ENCODE data around the gene TTLL11. TPM values are rescaled to one million over a fixed set of nuclear protein-coding genes. Genes with fewer than 3 reads are reported as not detected.
"Not testable (repeated sequence)": the region's sequence is repeated elsewhere in the genome, so short reads cannot be mapped to it uniquely, and the experiment has no call there.

TTLL11 gene
- total RNA-seq, 2 experiments from 2014 or later, result 2.6 to 3.3 TPM

- Mint-ChIP-seq H3K27ac (no peak overlapping the region), H3K27me3 (ENCODE audit: low read depth) (peaks cover 2% of the 10 kb centered on the region), H3K36me3 (ENCODE audit: low read depth) (no peaks in the 10 kb centered on the region), H3K4me1 (ENCODE audit: low read depth) (no peaks in the 10 kb centered on the region), H3K9me3 (ENCODE audit: insufficient read depth) (peaks cover 7% of the 10 kb centered on the region), H3K4me3 (no peak overlapping the region)
- POLR2A ChIA-PET, result no interaction called here
- CTCF ChIA-PET, result interaction anchor here (1.2 to 1.6 kb wide), 3 partner anchors 8 to 284 kb away, joined by 3 to 5 read pairs (median 4); no protein-coding TSS in a partner anchor
- ATAC-seq, result no peak
- no peak for DNase-seq
Observed at GRCh38 chr9:121984726-121985402, 108.2 kb downstream of the TTLL11 start.

- H3K9me3 Mint-ChIP-seq (ENCODE audit: insufficient read depth), result peaks cover 7% of the 10 kb centered on the region
- no peak overlapping the region for H3K4me3 Mint-ChIP-seq
- POLR2A ChIA-PET, result no interaction called here
- CTCF ChIA-PET, result interaction anchor here (1.2 to 1.6 kb wide), 3 partner anchors 10 to 283 kb away, joined by 3 to 5 read pairs (median 4); no protein-coding TSS in a partner anchor
- no peaks in the 10 kb centered on the region for H3K36me3 Mint-ChIP-seq (ENCODE audit: low read depth)
- no peak overlapping the region for H3K27ac Mint-ChIP-seq
- ATAC-seq (no peak), DNase-seq (no peak)
- no peaks in the 10 kb centered on the region for H3K4me1 Mint-ChIP-seq (ENCODE audit: low read depth)
- H3K27me3 Mint-ChIP-seq (ENCODE audit: low read depth), result peaks cover 2% of the 10 kb centered on the region
Observed at GRCh38 chr9:121983736-121984135, 109.4 kb downstream of the TTLL11 start.

- Mint-ChIP-seq H3K27ac (no peak overlapping the region), H3K27me3 (ENCODE audit: low read depth) (peaks cover 2% of the 10 kb centered on the region), H3K4me3 (no peak overlapping the region), H3K4me1 (ENCODE audit: low read depth) (no peaks in the 10 kb centered on the region), H3K36me3 (ENCODE audit: low read depth) (no peaks in the 10 kb centered on the region), H3K9me3 (ENCODE audit: insufficient read depth) (peaks cover 7% of the 10 kb centered on the region)
- ATAC-seq (no peak), DNase-seq (no peak)
- POLR2A ChIA-PET, result interaction anchor here (0.7 kb wide), 1 partner anchor 13 kb away, joined by 3 read pairs; no protein-coding TSS in a partner anchor
- CTCF ChIA-PET, result interaction anchor here (0.6 to 0.9 kb wide), 3 partner anchors 431 to 483 kb away, joined by 3 read pairs; no protein-coding TSS in a partner anchor
Observed at GRCh38 chr9:121981118-121981883, 111.8 kb downstream of the TTLL11 start.

GRCh38 chr9:121980665-121981064 is 112.4 kb downstream of the TTLL11 start:
- H3K9me3 Mint-ChIP-seq (ENCODE audit: insufficient read depth); H3K27me3 Mint-ChIP-seq (ENCODE audit: low read depth); H3K27ac Mint-ChIP-seq; H3K36me3 Mint-ChIP-seq (ENCODE audit: low read depth); H3K4me3 Mint-ChIP-seq; DNase-seq; ATAC-seq; H3K4me1 Mint-ChIP-seq (ENCODE audit: low read depth): not testable (repeated sequence)
- ChIA-PET POLR2A (interaction anchor here (0.7 kb wide), 1 partner anchor 13 kb away, joined by 3 read pairs; no protein-coding TSS in a partner anchor), CTCF (interaction anchor here (0.6 to 0.9 kb wide), 3 partner anchors 430 to 484 kb away, joined by 3 read pairs; no protein-coding TSS in a partner anchor)

- Mint-ChIP-seq H3K27me3 (ENCODE audit: low read depth) (peaks cover 2% of the 10 kb centered on the region), H3K9me3 (ENCODE audit: insufficient read depth) (peaks cover 7% of the 10 kb centered on the region), H3K4me1 (ENCODE audit: low read depth) (no peaks in the 10 kb centered on the region), H3K36me3 (ENCODE audit: low read depth) (no peaks in the 10 kb centered on the region), H3K4me3 (no peak overlapping the region), H3K27ac (no peak overlapping the region)
- POLR2A ChIA-PET, result no interaction called here
- DNase-seq, result no peak
- ATAC-seq, result no peak
- CTCF ChIA-PET, result no interaction called here
Observed at GRCh38 chr9:121979736-121980135, 113.4 kb downstream of the TTLL11 start.

- POLR2A ChIA-PET, result no interaction called here
- no peak for ATAC-seq
- H3K4me1 Mint-ChIP-seq (ENCODE audit: low read depth), result no peaks in the 10 kb centered on the region
Observed at GRCh38 chr9:121976751-121977150, 116.4 kb downstream of the TTLL11 start.

GRCh38 chr9:121975801-121976277 is 117.3 kb downstream of the TTLL11 start:
- CTCF ChIA-PET, result interaction anchor here (0.7 kb wide), 1 partner anchor 16 kb away, joined by 3 read pairs; no protein-coding TSS in a partner anchor
- no peak for DNase-seq
- Mint-ChIP-seq H3K27ac (no peak overlapping the region), H3K27me3 (ENCODE audit: low read depth) (peaks cover 2% of the 10 kb centered on the region), H3K36me3 (ENCODE audit: low read depth) (no peaks in the 10 kb centered on the region), H3K4me3 (no peak overlapping the region), H3K9me3 (ENCODE audit: insufficient read depth) (peaks cover 3% of the 10 kb centered on the region), H3K4me1 (ENCODE audit: low read depth) (no peaks in the 10 kb centered on the region)
- ATAC-seq, result no peak
- POLR2A ChIA-PET, result no interaction called here

More at GRCh38 chr9:121976751-121977150, 116.4 kb downstream of the TTLL11 start:
- no peak overlapping the region for H3K4me3 Mint-ChIP-seq
- CTCF ChIA-PET, result interaction anchor here (0.7 kb wide), 1 partner anchor 15 kb away, joined by 3 read pairs; no protein-coding TSS in a partner anchor
- H3K9me3 Mint-ChIP-seq (ENCODE audit: insufficient read depth), result peaks cover 7% of the 10 kb centered on the region
- no peaks in the 10 kb centered on the region for H3K36me3 Mint-ChIP-seq (ENCODE audit: low read depth)
- DNase-seq, result no peak
- peaks cover 2% of the 10 kb centered on the region for H3K27me3 Mint-ChIP-seq (ENCODE audit: low read depth)
- no peak overlapping the region for H3K27ac Mint-ChIP-seq

- H3K4me1 Mint-ChIP-seq (ENCODE audit: low read depth), result no peaks in the 10 kb centered on the region
- no peaks in the 10 kb centered on the region for H3K27me3 Mint-ChIP-seq (ENCODE audit: low read depth)
- H3K4me3 Mint-ChIP-seq, result no peak overlapping the region
- DNase-seq (no peak), ATAC-seq (no peak)
- ChIA-PET POLR2A (no interaction called here), CTCF (interaction anchor here (0.6 kb wide), 1 partner anchor 18 kb away, joined by 3 read pairs; no protein-coding TSS in a partner anchor)
- H3K9me3 Mint-ChIP-seq (ENCODE audit: insufficient read depth), result no peaks in the 10 kb centered on the region
- no peaks in the 10 kb centered on the region for H3K36me3 Mint-ChIP-seq (ENCODE audit: low read depth)
- H3K27ac Mint-ChIP-seq, result no peak overlapping the region
Observed at GRCh38 chr9:121974421-121974820, 118.7 kb downstream of the TTLL11 start.

- POLR2A ChIA-PET, result no interaction called here
- ATAC-seq (no peak), DNase-seq (no peak)
- CTCF ChIA-PET, result no interaction called here
- Mint-ChIP-seq H3K9me3 (ENCODE audit: insufficient read depth) (no peaks in the 10 kb centered on the region), H3K36me3 (ENCODE audit: low read depth) (no peaks in the 10 kb centered on the region), H3K4me3 (no peak overlapping the region), H3K27ac (no peak overlapping the region), H3K27me3 (ENCODE audit: low read depth) (no peaks in the 10 kb centered on the region), H3K4me1 (ENCODE audit: low read depth) (no peaks in the 10 kb centered on the region)
Observed at GRCh38 chr9:121972501-121972981, 120.6 kb downstream of the TTLL11 start.

- no peaks in the 10 kb centered on the region for H3K4me1 Mint-ChIP-seq (ENCODE audit: low read depth)
- ATAC-seq (no peak), DNase-seq (no peak)
- no peaks in the 10 kb centered on the region for H3K9me3 Mint-ChIP-seq (ENCODE audit: insufficient read depth)
- H3K4me3 Mint-ChIP-seq, result no peak overlapping the region
- H3K36me3 Mint-ChIP-seq (ENCODE audit: low read depth), result no peaks in the 10 kb centered on the region
- POLR2A ChIA-PET, result interaction anchor here (0.5 kb wide), 1 partner anchor 13 kb away, joined by 3 read pairs; no protein-coding TSS in a partner anchor
- H3K27ac Mint-ChIP-seq, result no peak overlapping the region
- H3K27me3 Mint-ChIP-seq (ENCODE audit: low read depth), result no peaks in the 10 kb centered on the region
- CTCF ChIA-PET, result no interaction called here
Observed at GRCh38 chr9:121968056-121968455, 125.1 kb downstream of the TTLL11 start.

- H3K4me1 Mint-ChIP-seq (ENCODE audit: low read depth), result no peaks in the 10 kb centered on the region
- no peaks in the 10 kb centered on the region for H3K36me3 Mint-ChIP-seq (ENCODE audit: low read depth)
- ATAC-seq (no peak), DNase-seq (no peak)
- CTCF ChIA-PET, result no interaction called here
- H3K27ac Mint-ChIP-seq, result no peak overlapping the region
- no peaks in the 10 kb centered on the region for H3K9me3 Mint-ChIP-seq (ENCODE audit: insufficient read depth)
- no peak overlapping the region for H3K4me3 Mint-ChIP-seq
- no peaks in the 10 kb centered on the region for H3K27me3 Mint-ChIP-seq (ENCODE audit: low read depth)
- POLR2A ChIA-PET, result no interaction called here
Observed at GRCh38 chr9:121966706-121967105, 126.4 kb downstream of the TTLL11 start.

- Mint-ChIP-seq H3K4me1 (ENCODE audit: low read depth) (peaks cover 5% of the 10 kb centered on the region), H3K27ac (no peak overlapping the region), H3K36me3 (ENCODE audit: low read depth) (no peaks in the 10 kb centered on the region), H3K27me3 (ENCODE audit: low read depth) (no peaks in the 10 kb centered on the region), H3K9me3 (ENCODE audit: insufficient read depth) (no peaks in the 10 kb centered on the region), H3K4me3 (no peak overlapping the region)
- ATAC-seq, result no peak
- no peak for DNase-seq
- ChIA-PET POLR2A (no interaction called here), CTCF (no interaction called here)
Observed at GRCh38 chr9:121963528-121963995, 129.5 kb downstream of the TTLL11 start.
